ENCODE measurements around the gene GPR12. TPM values are rescaled to one million over a fixed set of nuclear protein-coding genes. Genes with fewer than 3 reads are reported as not detected.

The GPR12 gene
- total RNA-seq, 2 donors from 2014 or later: 0.05 to 0.30 TPM

DNA sequence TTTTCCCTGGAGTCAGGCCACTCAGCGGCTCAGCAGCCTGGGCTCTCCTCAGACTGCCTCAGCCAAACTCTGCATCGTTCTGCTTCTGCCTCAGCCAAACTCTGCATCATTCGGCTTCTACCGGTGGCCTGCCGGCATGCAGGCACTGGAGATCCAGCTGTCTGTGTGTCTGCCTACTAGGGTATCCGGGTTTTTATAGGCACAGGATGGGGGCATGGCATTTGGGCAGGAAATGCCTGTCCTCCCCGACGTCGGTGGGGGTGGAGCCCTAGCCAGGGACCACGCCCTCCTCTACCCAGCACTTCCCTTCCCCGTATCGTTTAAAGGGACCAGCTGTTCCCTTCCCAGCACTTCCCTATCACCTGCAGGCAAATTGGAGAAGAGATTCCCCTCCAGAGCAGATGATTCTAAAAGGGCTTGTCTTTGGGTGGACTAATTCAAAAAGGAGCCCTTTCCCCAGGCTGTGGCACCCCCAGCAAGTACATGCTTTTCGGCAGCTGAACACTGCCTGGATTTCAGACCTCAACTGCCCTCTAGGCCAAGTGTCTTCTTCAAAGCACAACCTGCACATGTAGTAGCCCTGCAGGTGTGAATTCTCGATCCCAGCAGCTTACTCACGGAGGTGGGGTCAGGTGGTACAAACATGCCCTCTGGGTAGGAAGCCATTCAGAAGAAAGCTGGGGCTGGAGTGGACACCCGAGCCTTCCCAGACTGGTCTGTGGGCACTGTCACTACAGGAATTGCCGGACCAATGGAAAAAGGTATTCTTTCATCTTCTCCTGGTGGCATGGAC is 25.4 kb upstream of the GPR12 start:
- intact Hi-C loops (cut with DNase I): no loop called here
- Histone ChIP-seq H3K9ac (ENCODE audit: low read depth in 2 of 2, low read length in 2 of 2) (no peak overlapping the region), H3K27me3 (no peaks in the 10 kb centered on the region), H3K4me1 (no peaks in the 10 kb centered on the region), H3K9me3 (no peaks in the 10 kb centered on the region), H3K27ac (no peak overlapping the region), H3K36me3 (no peaks in the 10 kb centered on the region), H3K4me3 (no peak overlapping the region)
- TF ChIP-seq, protein P1, sequence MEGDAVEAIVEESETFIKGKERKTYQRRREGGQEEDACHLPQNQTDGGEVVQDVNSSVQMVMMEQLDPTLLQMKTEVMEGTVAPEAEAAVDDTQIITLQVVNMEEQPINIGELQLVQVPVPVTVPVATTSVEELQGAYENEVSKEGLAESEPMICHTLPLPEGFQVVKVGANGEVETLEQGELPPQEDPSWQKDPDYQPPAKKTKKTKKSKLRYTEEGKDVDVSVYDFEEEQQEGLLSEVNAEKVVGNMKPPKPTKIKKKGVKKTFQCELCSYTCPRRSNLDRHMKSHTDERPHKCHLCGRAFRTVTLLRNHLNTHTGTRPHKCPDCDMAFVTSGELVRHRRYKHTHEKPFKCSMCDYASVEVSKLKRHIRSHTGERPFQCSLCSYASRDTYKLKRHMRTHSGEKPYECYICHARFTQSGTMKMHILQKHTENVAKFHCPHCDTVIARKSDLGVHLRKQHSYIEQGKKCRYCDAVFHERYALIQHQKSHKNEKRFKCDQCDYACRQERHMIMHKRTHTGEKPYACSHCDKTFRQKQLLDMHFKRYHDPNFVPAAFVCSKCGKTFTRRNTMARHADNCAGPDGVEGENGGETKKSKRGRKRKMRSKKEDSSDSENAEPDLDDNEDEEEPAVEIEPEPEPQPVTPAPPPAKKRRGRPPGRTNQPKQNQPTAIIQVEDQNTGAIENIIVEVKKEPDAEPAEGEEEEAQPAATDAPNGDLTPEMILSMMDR (IDR thresholded peaks at IDR 0.05): no peak
- peak; percentile 34 for DNase-seq

GRCh38 chr13:26784704-26785639 is 24.4 kb upstream of the GPR12 start:
- no peak for DNase-seq
- no peak overlapping the region for H3K4me3 ChIP-seq
- TF ChIP-seq, protein P1 (IDR thresholded peaks at IDR 0.05): no peak
- no peaks in the 10 kb centered on the region for H3K36me3 ChIP-seq
- H3K27me3 ChIP-seq: no peaks in the 10 kb centered on the region
- no peaks in the 10 kb centered on the region for H3K9me3 ChIP-seq
- H3K27ac ChIP-seq: no peak overlapping the region
- H3K9ac ChIP-seq (ENCODE audit: low read depth in 2 of 2, low read length in 2 of 2): no peak overlapping the region
- H3K4me1 ChIP-seq: no peaks in the 10 kb centered on the region
- intact Hi-C loops (cut with DNase I): no loop called here

- no peak overlapping the region for H3K9ac ChIP-seq (ENCODE audit: low read depth in 2 of 2, low read length in 2 of 2)
- DNase-seq: no peak
- intact Hi-C loops (cut with DNase I): no loop called here
Measured at GRCh38 chr13:26780411-26780810, 19.8 kb upstream of the GPR12 start.

DNA sequence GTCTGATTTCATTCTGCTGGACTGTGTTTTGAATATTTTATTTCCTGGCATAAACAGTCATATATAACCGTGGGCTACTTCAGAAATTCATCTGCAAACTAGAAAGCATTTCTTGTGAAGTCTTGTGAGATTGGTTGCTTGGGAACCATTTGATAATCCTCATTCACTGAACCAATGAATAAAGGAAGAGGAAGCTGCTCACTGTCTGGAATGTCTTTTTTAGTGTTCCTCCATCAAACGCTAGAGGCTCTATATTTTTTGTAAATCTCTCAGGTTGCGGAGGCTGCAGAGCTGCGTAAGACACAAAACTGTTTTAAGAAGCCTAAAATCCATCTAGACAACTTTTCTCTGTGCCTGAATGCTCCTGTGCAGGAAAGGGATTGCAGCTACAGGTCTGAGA is 18.7 kb upstream of the GPR12 start:
- Histone ChIP-seq H3K9ac (ENCODE audit: low read depth in 2 of 2, low read length in 2 of 2) (no peak overlapping the region), H3K9me3 (no peaks in the 10 kb centered on the region), H3K36me3 (no peaks in the 10 kb centered on the region), H3K4me3 (no peak overlapping the region), H3K4me1 (no peaks in the 10 kb centered on the region), H3K27me3 (no peaks in the 10 kb centered on the region), H3K27ac (no peak overlapping the region)
- intact Hi-C loops (cut with DNase I): no loop called here
- TF ChIP-seq, protein P1 (IDR thresholded peaks at IDR 0.05): no peak
- DNase-seq: no peak

More at GRCh38 chr13:26780411-26780810, 19.8 kb upstream of the GPR12 start:
- H3K36me3 ChIP-seq: no peaks in the 10 kb centered on the region
- no peaks in the 10 kb centered on the region for H3K4me1 ChIP-seq
- TF ChIP-seq, protein P1 (IDR thresholded peaks at IDR 0.05): no peak
- no peaks in the 10 kb centered on the region for H3K9me3 ChIP-seq
- no peaks in the 10 kb centered on the region for H3K27me3 ChIP-seq
- no peak overlapping the region for H3K27ac ChIP-seq
- H3K4me3 ChIP-seq: no peak overlapping the region

DNA sequence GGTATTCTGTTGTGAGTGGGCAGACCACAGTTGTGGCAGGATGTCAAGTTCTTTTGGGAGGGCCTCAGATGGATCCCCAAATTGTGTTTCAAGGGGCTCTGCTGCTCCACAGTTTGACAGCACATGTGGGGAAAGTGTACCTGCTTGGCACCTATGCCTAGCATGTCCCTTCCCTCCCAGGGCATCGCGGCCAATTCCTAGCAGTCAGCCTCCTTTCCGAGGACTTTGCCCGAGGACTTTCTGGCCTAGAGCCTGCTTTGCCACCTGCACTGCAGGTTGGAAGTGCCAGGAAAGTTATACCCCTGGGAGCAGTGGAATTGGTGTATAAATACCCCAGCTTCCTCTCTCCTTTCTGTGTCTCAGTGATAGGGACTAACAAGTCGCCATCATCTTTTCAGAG is 11.9 kb upstream of the GPR12 start:
- TF ChIP-seq, protein P1 (IDR thresholded peaks at IDR 0.05): no peak

More for the DNA sequence above, 11.9 kb upstream of the GPR12 start:
- no peaks in the 10 kb centered on the region for H3K27me3 ChIP-seq
- H3K27ac ChIP-seq: no peak overlapping the region
- no peaks in the 10 kb centered on the region for H3K9me3 ChIP-seq
- intact Hi-C loops (cut with DNase I): no loop called here
- DNase-seq: no peak
- H3K9ac ChIP-seq (ENCODE audit: low read depth in 2 of 2, low read length in 2 of 2): no peak overlapping the region
- no peaks in the 10 kb centered on the region for H3K4me1 ChIP-seq
- no peaks in the 10 kb centered on the region for H3K36me3 ChIP-seq
- no peak overlapping the region for H3K4me3 ChIP-seq

All from colonic mucosa (tissue), 4 donors.